ENCODE measurements around the gene OXNAD1. TPM values are rescaled to one million over a fixed set of nuclear protein-coding genes. Genes with fewer than 3 reads are reported as not detected.

Gene OXNAD1
- total RNA-seq, 1 experiment from 2014 or later = 6.6 TPM

- no peak for TF ChIP-seq TCF7L2 (IDR thresholded peaks at IDR 0.05; ENCODE audit: low read depth, low read length)
- TF ChIP-seq POLR2AphosphoS5 (IDR thresholded peaks at IDR 0.05; ENCODE audit: low read depth, low read length) = no peak
- no peak for TF ChIP-seq SIN3A (IDR thresholded peaks at IDR 0.05; ENCODE audit: borderline replicate concordance, insufficient read depth, low read depth, low read length)
- TF ChIP-seq CTCF (IDR thresholded peaks at IDR 0.05) = no peak
- H3K27me3 ChIP-seq (ENCODE audit: control insufficient read depth, insufficient read depth, low read length) = no peaks in the 10 kb centered on the region
- no peak for DNase-seq (ENCODE audit: low read depth, low spot score)
- no peak overlapping the region for H3K4me3 ChIP-seq (ENCODE audit: low read depth in 2 of 2, low read length in 2 of 2)
- ChIA-PET POLR2A (interaction anchor here (0.6 kb wide), 1 partner anchor 256 kb away, joined by 10 read pairs; no protein-coding TSS in a partner anchor), CTCF (interaction anchor here (0.5 kb wide), 1 partner anchor 238 kb away, joined by 8 read pairs; no protein-coding TSS in a partner anchor)
- H3K27ac ChIP-seq (ENCODE audit: low read length) = no peak overlapping the region
- intact Hi-C loops (cut with micrococcal nuclease; ENCODE audit: unreplicated experiment) = no loop called here
- no TSS peak for BruUV-seq (replicated peaks)
- in situ Hi-C loops (cut with HindIII; ENCODE audit: low pct_unique_long_range_greater_than_20kb, low sequenced_read_pairs) = no loop called here
- ATAC-seq = no peak
- H3K36me3 ChIP-seq (ENCODE audit: control insufficient read depth, insufficient read depth, low read length) = no peaks in the 10 kb centered on the region
- no peaks in the 10 kb centered on the region for H3K4me1 ChIP-seq (ENCODE audit: control insufficient read depth, insufficient read depth, low read length)
- H3K9me3 ChIP-seq (ENCODE audit: control insufficient read depth, insufficient read depth, low read depth, low read length) = no peaks in the 10 kb centered on the region
Observed at GRCh38 chr3:16279010-16279801, 14.2 kb downstream of the OXNAD1 start.

- Histone ChIP-seq H3K4me3 (ENCODE audit: low read depth in 2 of 2, low read length in 2 of 2) (no peak overlapping the region), H3K27me3 (ENCODE audit: control insufficient read depth, insufficient read depth, low read length) (no peaks in the 10 kb centered on the region), H3K9me3 (ENCODE audit: control insufficient read depth, insufficient read depth, low read depth, low read length) (no peaks in the 10 kb centered on the region), H3K36me3 (ENCODE audit: control insufficient read depth, insufficient read depth, low read length) (no peaks in the 10 kb centered on the region), H3K4me1 (ENCODE audit: control insufficient read depth, insufficient read depth, low read length) (no peaks in the 10 kb centered on the region), H3K27ac (ENCODE audit: low read length) (no peak overlapping the region)
- no TSS peak for BruUV-seq (replicated peaks)
- DNase-seq (ENCODE audit: low read depth, low spot score) (no peak), ATAC-seq (no peak)
- in situ Hi-C loops (cut with HindIII; ENCODE audit: low pct_unique_long_range_greater_than_20kb, low sequenced_read_pairs) (no loop called here), intact Hi-C loops (cut with micrococcal nuclease; ENCODE audit: unreplicated experiment) (no loop called here)
- CTCF ChIA-PET = no interaction called here
- no peak for TF ChIP-seq SIN3A (IDR thresholded peaks at IDR 0.05; ENCODE audit: borderline replicate concordance, insufficient read depth, low read depth, low read length)
- TF ChIP-seq REST (IDR thresholded peaks at IDR 0.05; ENCODE audit: insufficient read depth in 1 of 2, low read depth in 2 of 2, low read length in 1 of 2) = no peak
- POLR2A ChIA-PET = no interaction called here
Observed at GRCh38 chr3:16280671-16281070, 15.7 kb downstream of the OXNAD1 start.

- no peaks in the 10 kb centered on the region for H3K4me1 ChIP-seq (ENCODE audit: control insufficient read depth, insufficient read depth, low read length)
- CTCF ChIA-PET = no interaction called here
- no peaks in the 10 kb centered on the region for H3K36me3 ChIP-seq (ENCODE audit: control insufficient read depth, insufficient read depth, low read length)
- no peak for DNase-seq (ENCODE audit: low read depth, low spot score)
- H3K4me3 ChIP-seq (ENCODE audit: low read depth in 2 of 2, low read length in 2 of 2) = no peak overlapping the region
- no peaks in the 10 kb centered on the region for H3K9me3 ChIP-seq (ENCODE audit: control insufficient read depth, insufficient read depth, low read depth, low read length)
- TF ChIP-seq TCF7L2 (IDR thresholded peaks at IDR 0.05; ENCODE audit: low read depth, low read length) (no peak), CTCF (IDR thresholded peaks at IDR 0.05) (no peak), REST (IDR thresholded peaks at IDR 0.05; ENCODE audit: insufficient read depth in 1 of 2, low read depth in 2 of 2, low read length in 1 of 2) (no peak), POLR2AphosphoS5 (IDR thresholded peaks at IDR 0.05; ENCODE audit: low read depth, low read length) (no peak), SIN3A (IDR thresholded peaks at IDR 0.05; ENCODE audit: borderline replicate concordance, insufficient read depth, low read depth, low read length) (no peak)
- intact Hi-C loops (cut with micrococcal nuclease; ENCODE audit: unreplicated experiment) = no loop called here
- BruUV-seq (replicated peaks) = no TSS peak
- POLR2A ChIA-PET = no interaction called here
- H3K27ac ChIP-seq (ENCODE audit: low read length) = no peak overlapping the region
- H3K27me3 ChIP-seq (ENCODE audit: control insufficient read depth, insufficient read depth, low read length) = no peaks in the 10 kb centered on the region
- ATAC-seq = no peak
- in situ Hi-C loops (cut with HindIII; ENCODE audit: low pct_unique_long_range_greater_than_20kb, low sequenced_read_pairs) = no loop called here
Observed at GRCh38 chr3:16284633-16285032, 19.6 kb downstream of the OXNAD1 start.
